Panc1 (cell line): ENCODE measurements around the gene IFI30.

ENCODE experiments used
- POLR2AphosphoS5 ChIP-seq: IDR thresholded peaks from 2 replicates; pipeline ENCODE4 v1.6.1; 2012; ENCODE audit warnings: mild to moderate bottlenecking, low read depth, low read length, moderate library complexity
- SIN3A ChIP-seq: IDR thresholded peaks from 2 replicates; pipeline ENCODE4 v1.6.1; 2012; ENCODE audit warnings: low read depth, mild to moderate bottlenecking, low read length, moderate library complexity, borderline replicate concordance; ENCODE audit not compliant: insufficient read depth
- TF ChIP-seq, protein P1 (sequence below): fragments of 450-650 bp; IDR thresholded peaks from 2 replicates; pipeline ENCODE4 v1.5.1; 2017; ENCODE audit warnings: mild to moderate bottlenecking
- TF ChIP-seq, protein P2 (sequence below), 2 experiments: IDR thresholded peaks; 2 replicates each; pipeline ENCODE4 v1.6.1; 2011 to 2012; ENCODE audit warnings: low read depth in 2 of 2, control low read depth in 1 of 2, low read length in 1 of 2, mild to moderate bottlenecking in 1 of 2, moderate library complexity in 1 of 2; ENCODE audit not compliant: insufficient read depth in 1 of 2

DNA sequence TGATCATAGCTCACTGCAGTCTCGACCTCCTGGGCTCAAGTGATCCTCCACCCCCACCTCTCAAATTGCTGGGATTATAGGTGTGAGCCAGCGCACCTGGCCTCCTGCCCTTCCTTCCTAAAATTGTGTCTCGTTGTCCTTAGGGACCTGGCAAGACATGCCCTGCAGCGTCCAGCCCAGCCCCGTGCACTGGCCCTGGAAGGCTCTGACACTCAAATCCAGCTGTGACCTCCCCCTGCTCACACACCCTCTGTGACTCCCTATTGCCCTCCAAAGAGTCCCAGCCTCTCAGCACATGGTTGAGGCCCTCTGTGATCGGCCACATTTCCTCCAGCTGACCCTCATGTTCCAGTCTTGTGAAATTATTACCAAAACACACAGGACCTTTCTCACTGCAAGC, 24.3 kb downstream of the IFI30 start:
- TF ChIP-seq, protein P1, sequence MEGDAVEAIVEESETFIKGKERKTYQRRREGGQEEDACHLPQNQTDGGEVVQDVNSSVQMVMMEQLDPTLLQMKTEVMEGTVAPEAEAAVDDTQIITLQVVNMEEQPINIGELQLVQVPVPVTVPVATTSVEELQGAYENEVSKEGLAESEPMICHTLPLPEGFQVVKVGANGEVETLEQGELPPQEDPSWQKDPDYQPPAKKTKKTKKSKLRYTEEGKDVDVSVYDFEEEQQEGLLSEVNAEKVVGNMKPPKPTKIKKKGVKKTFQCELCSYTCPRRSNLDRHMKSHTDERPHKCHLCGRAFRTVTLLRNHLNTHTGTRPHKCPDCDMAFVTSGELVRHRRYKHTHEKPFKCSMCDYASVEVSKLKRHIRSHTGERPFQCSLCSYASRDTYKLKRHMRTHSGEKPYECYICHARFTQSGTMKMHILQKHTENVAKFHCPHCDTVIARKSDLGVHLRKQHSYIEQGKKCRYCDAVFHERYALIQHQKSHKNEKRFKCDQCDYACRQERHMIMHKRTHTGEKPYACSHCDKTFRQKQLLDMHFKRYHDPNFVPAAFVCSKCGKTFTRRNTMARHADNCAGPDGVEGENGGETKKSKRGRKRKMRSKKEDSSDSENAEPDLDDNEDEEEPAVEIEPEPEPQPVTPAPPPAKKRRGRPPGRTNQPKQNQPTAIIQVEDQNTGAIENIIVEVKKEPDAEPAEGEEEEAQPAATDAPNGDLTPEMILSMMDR: no peak
- no peak for TF ChIP-seq POLR2AphosphoS5
- TF ChIP-seq, protein P2, sequence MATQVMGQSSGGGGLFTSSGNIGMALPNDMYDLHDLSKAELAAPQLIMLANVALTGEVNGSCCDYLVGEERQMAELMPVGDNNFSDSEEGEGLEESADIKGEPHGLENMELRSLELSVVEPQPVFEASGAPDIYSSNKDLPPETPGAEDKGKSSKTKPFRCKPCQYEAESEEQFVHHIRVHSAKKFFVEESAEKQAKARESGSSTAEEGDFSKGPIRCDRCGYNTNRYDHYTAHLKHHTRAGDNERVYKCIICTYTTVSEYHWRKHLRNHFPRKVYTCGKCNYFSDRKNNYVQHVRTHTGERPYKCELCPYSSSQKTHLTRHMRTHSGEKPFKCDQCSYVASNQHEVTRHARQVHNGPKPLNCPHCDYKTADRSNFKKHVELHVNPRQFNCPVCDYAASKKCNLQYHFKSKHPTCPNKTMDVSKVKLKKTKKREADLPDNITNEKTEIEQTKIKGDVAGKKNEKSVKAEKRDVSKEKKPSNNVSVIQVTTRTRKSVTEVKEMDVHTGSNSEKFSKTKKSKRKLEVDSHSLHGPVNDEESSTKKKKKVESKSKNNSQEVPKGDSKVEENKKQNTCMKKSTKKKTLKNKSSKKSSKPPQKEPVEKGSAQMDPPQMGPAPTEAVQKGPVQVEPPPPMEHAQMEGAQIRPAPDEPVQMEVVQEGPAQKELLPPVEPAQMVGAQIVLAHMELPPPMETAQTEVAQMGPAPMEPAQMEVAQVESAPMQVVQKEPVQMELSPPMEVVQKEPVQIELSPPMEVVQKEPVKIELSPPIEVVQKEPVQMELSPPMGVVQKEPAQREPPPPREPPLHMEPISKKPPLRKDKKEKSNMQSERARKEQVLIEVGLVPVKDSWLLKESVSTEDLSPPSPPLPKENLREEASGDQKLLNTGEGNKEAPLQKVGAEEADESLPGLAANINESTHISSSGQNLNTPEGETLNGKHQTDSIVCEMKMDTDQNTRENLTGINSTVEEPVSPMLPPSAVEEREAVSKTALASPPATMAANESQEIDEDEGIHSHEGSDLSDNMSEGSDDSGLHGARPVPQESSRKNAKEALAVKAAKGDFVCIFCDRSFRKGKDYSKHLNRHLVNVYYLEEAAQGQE (IDR thresholded peaks at IDR 0.05; ENCODE audit: insufficient read depth in 1 of 2, low read depth in 2 of 2, low read length in 1 of 2): no peak
- TF ChIP-seq SIN3A: no peak
